Esophagus (tissue), 2 donors: Measurements from ENCODE around the gene SLC25A11. TPM values are rescaled to one million over a fixed set of nuclear protein-coding genes. Genes with fewer than 3 reads are reported as not detected.

Source experiments
- H3K27ac ChIP-seq, 2 donors: one replicate each; pipeline ENCODE4 v1.5.1; 2013; ENCODE audit warnings: low read depth in 2 of 2, mild to moderate bottlenecking in 2 of 2, inconsistent platforms in 1 of 2, low read length in 1 of 2, moderate library complexity in 1 of 2
- H3K27me3 ChIP-seq, 2 donors: one replicate each; pipeline ENCODE4 v1.6.1; 2013; ENCODE audit warnings: low read length in 2 of 2, control low read depth in 1 of 2, mild to moderate bottlenecking in 1 of 2; ENCODE audit not compliant: insufficient read depth in 2 of 2, control insufficient read depth in 1 of 2
- H3K36me3 ChIP-seq, 2 donors: one replicate each; pipeline ENCODE4 v1.6.1; 2013; ENCODE audit warnings: low read length in 1 of 2; ENCODE audit not compliant: control insufficient read depth in 2 of 2, insufficient read depth in 2 of 2
- H3K4me1 ChIP-seq, 2 donors: one replicate each; pipeline ENCODE4 v1.6.1; 2013; ENCODE audit warnings: low read length in 1 of 2; ENCODE audit not compliant: control insufficient read depth in 2 of 2, insufficient read depth in 2 of 2
- H3K4me3 ChIP-seq, 2 donors: one replicate each; pipeline ENCODE4 v1.5.1; 2013; ENCODE audit warnings: low read length in 2 of 2, mild to moderate bottlenecking in 2 of 2, low read depth in 1 of 2, moderate library complexity in 1 of 2
- H3K9me3 ChIP-seq, 2 donors: one replicate each; pipeline ENCODE4 v1.6.1; 2013; ENCODE audit warnings: mild to moderate bottlenecking in 2 of 2, low read depth in 1 of 2, low read length in 1 of 2, moderate library complexity in 1 of 2; ENCODE audit not compliant: control insufficient read depth in 2 of 2, insufficient read depth in 1 of 2
- WGBS, 2 donors: extraction: QIAGEN DNeasy Blood & Tissue Kit; methylation state at CpG; one replicate each; pipeline ENCODE4 v1.1.7; 2013; 5-methylcytosine and 5-hydroxymethylcytosine counted together
- polyA plus RNA-seq, 2 donors: library from polyadenylated mRNA; stranded (reverse); fragments of 200-250 nt; gene quantifications; one replicate each; pipeline ENCODE4 v1.2.3, GENCODE V29; 2013
- donor health status: healthy with polysubstance abuse.
- donor health status: Bipolar disorder and iron deficiency.

Gene SLC25A11
- polyA plus RNA-seq, 2 donors, result 18.3 to 43.4 TPM

DNA sequence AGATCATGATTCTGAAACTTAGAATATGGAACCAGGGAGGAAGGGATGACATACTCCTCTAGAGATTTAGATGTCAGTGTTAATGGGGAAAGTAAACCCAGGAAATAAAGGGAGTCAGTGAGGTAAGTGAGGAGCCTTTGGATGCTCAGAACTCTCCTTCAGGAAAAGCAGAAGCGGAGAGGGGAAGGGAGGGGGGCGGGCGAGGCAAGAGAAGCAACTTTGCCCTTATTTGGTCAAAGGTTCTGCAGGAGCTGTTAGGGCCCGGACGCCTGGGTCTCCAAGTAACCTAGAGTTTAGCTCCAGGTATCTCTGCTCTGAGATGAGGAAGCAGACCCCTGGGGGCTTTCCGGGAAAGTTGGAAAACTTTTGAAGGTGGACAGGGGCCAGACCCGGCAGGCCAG lies 7.2 kb upstream of the SLC25A11 start:
- H3K27me3 ChIP-seq, result no peaks in the 10 kb centered on the region
- peaks cover 2 to 15% of the 10 kb centered on the region in 2 donors for H3K4me1 ChIP-seq
- H3K9me3 ChIP-seq, result no peaks in the 10 kb centered on the region
- H3K4me3 ChIP-seq, result peak overlapping the region; percentile 33 to 77
- WGBS, 2 donors, result 0 to 1% methylated on average over 7 of the region's 7 CpGs
- peaks cover 5 to 27% of the 10 kb centered on the region in 2 donors for H3K36me3 ChIP-seq
- peak overlapping the region; percentile 90 to 100 for H3K27ac ChIP-seq

DNA sequence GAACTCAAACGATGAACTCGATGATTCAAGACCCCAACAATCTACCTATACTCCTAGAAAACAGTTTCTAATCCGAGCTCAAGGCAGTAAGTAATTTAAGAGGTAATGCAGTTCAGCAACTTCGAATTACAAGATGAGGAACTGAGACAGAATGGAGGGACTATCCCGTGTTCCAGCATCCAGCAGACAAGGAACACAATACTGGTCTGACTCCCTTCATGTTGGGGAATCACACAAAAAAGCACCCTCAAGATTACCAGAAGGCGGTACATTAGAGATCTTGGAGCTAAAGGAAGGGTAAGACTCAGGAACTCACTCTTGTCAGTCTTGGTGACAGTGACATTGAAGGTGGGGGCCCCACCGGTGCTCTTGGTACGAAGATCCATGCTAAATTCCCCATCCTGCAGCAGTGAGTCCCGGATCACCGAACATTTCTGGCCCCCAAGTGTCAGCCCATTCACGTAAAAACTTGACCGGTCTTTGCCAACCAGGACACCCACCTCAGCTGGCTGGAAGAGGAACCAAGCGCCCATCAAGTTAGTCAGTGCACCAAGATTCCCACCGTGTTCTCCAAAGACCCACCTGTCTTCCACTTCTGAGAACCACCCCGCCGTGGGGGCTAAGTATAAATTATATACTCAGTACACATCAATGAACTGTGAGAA lies 6.6 kb upstream of the SLC25A11 start:
- Histone ChIP-seq H3K27ac (peak overlapping the region; percentile 54 to 85), H3K4me1 (peaks cover 2 to 15% of the 10 kb centered on the region in 2 donors), H3K4me3 (peak overlapping the region; percentile 33 to 77), H3K36me3 (peaks cover 5 to 27% of the 10 kb centered on the region in 2 donors), H3K9me3 (no peaks in the 10 kb centered on the region), H3K27me3 (no peaks in the 10 kb centered on the region)
- WGBS, 2 donors, result 18 to 22% methylated on average over 16 of the region's 16 CpGs

DNA sequence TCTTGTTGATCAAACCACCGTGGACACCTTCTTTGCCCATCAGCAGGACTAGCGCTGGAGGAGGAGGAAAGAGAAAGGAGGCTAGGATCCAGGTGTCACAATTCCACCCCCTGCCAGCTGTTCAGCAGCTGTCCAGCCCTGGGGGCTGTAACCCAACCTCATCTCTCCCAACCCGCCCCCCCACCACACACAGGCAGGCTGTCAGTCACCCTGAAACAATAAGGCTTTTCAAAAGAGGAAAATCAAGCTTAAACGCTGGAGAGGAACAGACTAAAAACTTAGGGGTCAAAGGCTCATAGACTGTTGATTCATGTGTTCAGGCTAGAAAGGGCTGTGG lies 6.1 kb upstream of the SLC25A11 start:
- Histone ChIP-seq H3K4me3 (peak overlapping the region in 1 of 2 donors; percentile 77), H3K9me3 (no peaks in the 10 kb centered on the region), H3K36me3 (peaks cover 5 to 27% of the 10 kb centered on the region in 2 donors), H3K27me3 (no peaks in the 10 kb centered on the region), H3K4me1 (peaks cover 2 to 15% of the 10 kb centered on the region in 2 donors), H3K27ac (peak overlapping the region; percentile 54 to 85)
- WGBS, 2 donors, result 12 to 19% methylated on average over 4 of the region's 4 CpGs

DNA sequence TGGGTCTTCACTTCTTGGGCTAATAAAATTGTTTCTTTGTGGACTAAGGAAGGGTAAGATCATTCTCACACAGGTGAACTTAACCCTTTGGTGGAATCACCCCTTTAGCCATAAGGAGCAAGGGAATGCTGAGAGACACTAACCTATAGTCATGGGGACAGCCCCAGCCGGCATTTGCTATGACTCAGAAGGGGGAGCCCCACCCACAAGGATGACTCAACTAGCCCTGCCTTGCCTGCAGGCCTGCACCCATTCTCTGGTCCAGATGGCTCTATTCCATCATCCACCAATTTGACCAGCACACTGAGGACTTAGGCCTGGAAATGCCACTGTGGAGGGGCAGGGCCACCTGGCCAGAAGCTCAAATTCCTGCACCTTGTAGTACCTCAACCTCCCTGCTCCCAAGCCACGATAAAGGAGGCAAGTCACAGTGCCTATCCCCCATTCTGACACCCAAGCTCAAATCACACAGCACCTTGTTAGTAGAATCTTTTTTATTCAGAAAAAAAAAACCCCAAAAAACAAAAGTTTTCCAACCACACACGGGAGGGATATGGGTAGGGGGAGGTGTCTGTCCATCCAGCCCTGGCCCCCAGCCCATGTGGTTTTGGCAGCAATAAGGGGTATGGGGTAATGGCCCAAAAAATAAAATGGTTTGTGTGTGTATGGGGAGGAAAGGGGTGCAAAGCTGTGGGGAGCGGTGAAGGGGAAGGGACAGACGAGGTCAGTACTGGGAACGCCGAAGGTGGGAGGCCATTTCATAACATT lies 5.5 kb upstream of the SLC25A11 start:
- Histone ChIP-seq H3K9me3 (no peaks in the 10 kb centered on the region), H3K27me3 (no peaks in the 10 kb centered on the region), H3K27ac (peak overlapping the region; percentile 69 to 85), H3K4me1 (peaks cover 2 to 13% of the 10 kb centered on the region in 2 donors), H3K4me3 (peak overlapping the region in 1 of 2 donors; percentile 11), H3K36me3 (peaks cover 5 to 27% of the 10 kb centered on the region in 2 donors)
- 20 to 22% methylated on average over 7 of the region's 7 CpGs for WGBS, 2 donors

DNA sequence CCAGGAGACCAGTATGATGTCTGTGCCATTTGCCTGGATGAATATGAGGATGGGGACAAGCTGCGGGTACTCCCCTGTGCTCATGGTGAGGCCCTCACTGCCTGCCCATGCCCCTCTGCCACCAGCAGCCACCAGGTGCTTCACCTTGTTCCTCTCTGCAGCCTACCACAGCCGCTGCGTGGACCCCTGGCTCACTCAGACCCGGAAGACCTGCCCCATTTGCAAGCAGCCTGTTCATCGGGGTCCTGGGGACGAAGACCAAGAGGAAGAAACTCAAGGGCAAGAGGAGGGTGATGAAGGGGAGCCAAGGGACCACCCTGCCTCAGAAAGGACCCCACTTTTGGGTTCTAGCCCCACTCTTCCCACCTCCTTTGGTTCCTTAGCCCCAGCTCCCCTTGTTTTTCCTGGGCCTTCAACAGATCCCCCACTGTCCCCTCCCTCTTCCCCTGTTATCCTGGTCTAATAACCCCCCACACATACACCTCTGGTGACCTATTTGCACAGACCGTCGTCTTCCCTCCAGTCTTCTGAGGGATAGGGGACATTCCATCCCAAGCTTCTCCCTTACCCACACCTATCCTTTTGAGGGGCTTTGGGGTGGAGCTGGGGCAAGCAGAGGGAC lies 4.8 kb upstream of the SLC25A11 start:
- Histone ChIP-seq H3K27ac (peak overlapping the region; percentile 69 to 85), H3K36me3 (peaks cover 5 to 27% of the 10 kb centered on the region in 2 donors), H3K9me3 (no peaks in the 10 kb centered on the region), H3K4me3 (no peak overlapping the region), H3K27me3 (no peaks in the 10 kb centered on the region), H3K4me1 (peaks cover 2 to 10% of the 10 kb centered on the region in 2 donors)
- 55 to 61% methylated on average over 8 of the region's 8 CpGs for WGBS, 2 donors

DNA sequence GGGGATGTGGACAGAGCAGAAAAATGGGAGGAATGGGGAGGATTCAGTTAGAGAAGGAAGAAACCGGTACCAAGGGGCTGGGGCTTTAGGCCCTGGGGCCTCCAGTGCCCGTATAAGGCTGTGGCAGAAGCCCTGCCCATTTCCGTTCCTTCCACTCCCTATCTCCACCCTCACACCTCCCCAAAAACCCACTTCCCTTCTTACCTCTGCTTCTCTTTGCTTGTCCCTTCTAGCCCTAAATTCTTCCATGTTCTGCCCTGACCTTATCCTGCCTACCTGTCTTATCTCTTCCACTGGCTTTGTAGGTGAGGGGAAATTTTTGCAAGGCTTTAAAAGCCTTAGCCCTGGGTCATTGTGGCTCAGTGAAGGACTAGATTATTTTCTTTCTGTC lies 4.3 kb upstream of the SLC25A11 start:
- H3K4me1 ChIP-seq, result peaks cover 2 to 10% of the 10 kb centered on the region in 2 donors
- H3K4me3 ChIP-seq, result no peak overlapping the region
- peak overlapping the region; percentile 69 to 85 for H3K27ac ChIP-seq
- no peaks in the 10 kb centered on the region for H3K9me3 ChIP-seq
- no peaks in the 10 kb centered on the region for H3K27me3 ChIP-seq
- 27% methylated on average over 2 to 3 of the region's 3 CpGs for WGBS, 2 donors
- peaks cover 5 to 27% of the 10 kb centered on the region in 2 donors for H3K36me3 ChIP-seq

DNA sequence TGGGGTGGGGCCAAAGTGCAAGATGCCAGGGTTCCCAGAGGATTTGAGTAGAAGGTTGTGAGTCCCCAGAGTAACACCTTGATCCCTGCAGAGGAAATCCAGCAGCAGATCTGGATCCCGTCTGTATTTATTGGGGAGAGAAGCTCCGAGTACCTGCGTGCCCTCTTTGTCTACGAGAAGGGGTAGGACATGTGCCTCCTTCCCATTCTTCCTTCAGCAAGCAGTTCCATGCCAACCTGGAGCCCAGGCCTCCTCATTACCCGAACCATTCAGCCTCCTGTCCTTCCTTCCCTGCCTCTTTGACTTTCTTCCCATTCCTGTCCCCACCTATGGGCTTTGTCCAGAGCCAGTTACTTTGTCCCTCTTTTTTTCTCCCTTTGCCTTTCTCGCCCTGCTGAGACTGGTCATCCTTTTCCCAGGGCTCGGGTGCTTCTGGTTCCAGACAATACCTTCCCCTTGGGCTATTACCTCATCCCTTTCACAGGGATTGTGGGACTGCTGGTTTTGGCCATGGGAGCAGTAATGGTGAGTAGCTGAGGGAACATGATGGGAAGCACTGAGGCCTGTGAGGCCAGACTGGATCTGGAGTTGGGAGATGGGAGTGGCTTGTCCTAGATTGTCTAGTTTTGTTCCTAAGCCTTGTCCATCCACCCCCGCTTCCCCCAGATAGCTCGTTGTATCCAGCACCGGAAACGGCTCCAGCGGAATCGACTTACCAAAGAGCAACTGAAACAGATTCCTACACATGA lies 3.1 kb upstream of the SLC25A11 start:
- Histone ChIP-seq H3K4me3 (no peak overlapping the region), H3K9me3 (no peaks in the 10 kb centered on the region), H3K4me1 (peaks cover 8 to 16% of the 10 kb centered on the region in 2 donors), H3K27me3 (no peaks in the 10 kb centered on the region), H3K27ac (peak overlapping the region in 1 of 2 donors; percentile 57), H3K36me3 (peaks cover 5 to 31% of the 10 kb centered on the region in 2 donors)
- 67 to 76% methylated on average over 13 of the region's 13 CpGs for WGBS, 2 donors

DNA sequence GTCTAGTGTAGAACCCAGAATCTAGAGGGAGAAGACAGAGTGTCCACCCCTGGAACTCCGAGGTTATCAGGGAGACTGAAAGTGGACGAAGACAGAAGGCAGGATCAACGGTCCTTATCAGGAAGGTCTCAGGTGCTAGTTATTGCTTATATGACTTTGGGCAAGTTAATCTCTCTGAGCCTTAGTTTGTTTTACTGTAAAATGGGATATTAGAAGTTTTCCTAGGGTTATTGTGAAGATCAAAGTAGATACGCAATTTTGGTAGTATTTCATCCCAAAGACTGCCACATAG lies 1.4 kb upstream of the SLC25A11 start:
- Histone ChIP-seq H3K9me3 (no peaks in the 10 kb centered on the region), H3K4me1 (peaks cover 8 to 16% of the 10 kb centered on the region in 2 donors), H3K27ac (peak overlapping the region; percentile 59 to 90), H3K36me3 (peaks cover 5 to 40% of the 10 kb centered on the region in 2 donors), H3K27me3 (no peaks in the 10 kb centered on the region), H3K4me3 (peak overlapping the region; percentile 76 to 83)
- WGBS, 2 donors, result 33 to 36% methylated on average over 4 of the region's 4 CpGs

DNA sequence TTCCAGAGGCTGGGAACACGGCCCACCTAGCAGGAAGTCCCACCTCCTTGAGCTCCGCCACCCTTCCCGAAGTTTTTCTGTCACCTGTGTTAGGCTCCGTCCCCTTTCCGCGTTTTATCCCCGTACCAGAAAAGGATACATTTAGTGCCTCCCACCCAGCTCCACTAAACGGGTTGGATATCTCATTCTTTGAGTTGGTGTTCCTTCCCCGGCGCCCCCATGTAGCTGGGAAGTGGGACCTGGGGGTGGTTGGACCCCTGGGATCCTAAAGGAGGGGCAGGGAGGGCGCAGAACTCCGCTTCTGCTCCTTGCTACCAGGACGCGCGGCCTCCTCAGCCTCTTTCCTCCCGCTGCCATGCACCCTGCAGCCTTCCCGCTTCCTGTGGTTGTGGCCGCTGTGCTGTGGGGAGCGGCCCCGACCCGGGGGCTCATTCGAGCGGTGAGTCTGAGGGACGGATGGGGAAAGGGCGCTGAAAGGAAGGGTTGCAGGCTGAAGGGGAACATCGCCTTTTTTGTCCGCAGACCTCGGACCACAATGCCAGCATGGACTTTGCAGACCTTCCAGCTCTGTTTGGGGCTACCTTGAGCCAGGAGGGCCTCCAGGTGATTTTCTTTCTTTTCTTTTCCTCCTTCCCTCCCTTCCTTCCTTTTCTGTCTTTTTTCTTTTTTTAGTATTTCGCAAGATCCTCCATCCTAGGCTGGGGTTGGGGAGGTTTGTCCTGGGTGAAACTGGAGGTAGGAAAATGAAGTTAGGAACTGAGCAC lies 891 bp upstream of the SLC25A11 start:
- Histone ChIP-seq H3K27me3 (no peaks in the 10 kb centered on the region), H3K36me3 (peaks cover 5 to 39% of the 10 kb centered on the region in 2 donors), H3K4me3 (peak overlapping the region; percentile 76 to 83), H3K9me3 (no peaks in the 10 kb centered on the region), H3K4me1 (peaks cover 8 to 14% of the 10 kb centered on the region in 2 donors), H3K27ac (peak overlapping the region; percentile 90 to 99)
- 1% methylated on average over 28 to 29 of the region's 29 CpGs for WGBS, 2 donors
